Measurements from ENCODE around the gene ARID3C.

Gene ARID3C

GRCh38 chr9:34627716-34628655, 880 bp downstream of the ARID3C start:
- no peak for DNase-seq

DNA sequence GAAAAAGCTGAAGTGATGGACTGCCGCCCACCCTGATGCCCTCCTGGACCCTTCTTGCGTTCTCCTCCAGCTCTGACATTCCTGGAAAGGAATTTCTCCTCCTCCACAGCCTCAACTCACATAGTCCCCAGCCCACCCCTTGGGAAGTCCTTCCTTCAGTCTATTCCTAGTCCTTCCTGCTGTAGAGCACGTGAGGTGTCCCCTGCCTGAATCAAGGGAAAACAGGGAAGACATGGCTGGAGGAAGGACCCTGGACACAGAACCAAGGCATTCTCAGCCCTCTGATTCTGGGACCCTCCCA, 3.7 kb downstream of the ARID3C start:
- no peak for DNase-seq

GRCh38 chr9:34624475-34625185, 4.2 kb downstream of the ARID3C start:
- no peak for DNase-seq

GRCh38 chr9:34623374-34624235, 5.3 kb downstream of the ARID3C start:
- DNase-seq = peak in 1 of 2 experiments; percentile 38

DNA sequence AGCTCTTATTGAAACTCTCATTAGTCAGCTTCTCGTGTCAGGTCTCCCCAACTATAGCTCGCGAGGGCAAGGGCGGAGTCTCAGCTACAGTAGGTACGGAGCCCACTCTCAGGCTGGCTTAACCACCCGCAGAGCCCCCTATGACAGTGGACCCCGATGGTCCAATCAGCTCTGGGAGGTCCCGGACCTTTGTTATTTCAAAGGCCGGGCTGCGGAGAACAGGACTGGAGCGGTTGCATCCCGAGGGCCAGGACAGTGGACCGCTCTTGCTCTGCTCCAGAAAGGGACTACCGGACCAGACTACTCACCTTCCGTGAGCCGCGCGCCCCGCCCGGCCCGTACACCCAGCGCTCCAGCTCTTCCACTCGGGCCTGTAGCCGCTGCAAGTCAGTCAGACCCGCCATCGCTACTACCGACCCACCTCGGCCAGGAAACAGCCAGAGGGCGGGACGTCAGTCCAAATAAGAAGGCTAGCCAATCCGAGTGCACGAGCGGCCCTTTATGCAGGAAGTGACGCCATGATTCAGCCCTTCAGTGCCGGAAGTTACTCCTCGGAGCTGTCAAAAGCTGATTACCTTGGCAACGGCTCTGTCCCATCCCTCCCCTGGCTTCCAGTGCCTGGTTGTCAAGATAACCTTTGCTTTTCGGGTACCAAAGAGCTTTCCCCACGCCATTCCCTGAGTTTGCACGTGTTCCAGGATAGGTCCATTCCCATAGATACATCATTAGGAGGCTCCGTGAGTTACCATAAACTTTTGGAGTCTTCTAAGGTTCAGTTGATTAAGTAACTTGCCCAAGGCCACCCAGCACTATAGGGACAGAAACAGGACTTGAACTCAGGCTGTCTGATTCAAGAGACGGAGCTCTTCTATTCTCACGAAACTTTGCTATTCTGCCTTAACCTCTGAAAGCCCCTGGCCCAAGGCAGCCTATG, 8.5 kb downstream of the ARID3C start, which contains the start of gene DCTN3:
DCTN3 (minus strand) TSS at position 435 of the 934 bp plus-strand sequence; CDS start at position 404, 31 bp downstream.
- DNase-seq = peak; percentile 88 to 91

DNA sequence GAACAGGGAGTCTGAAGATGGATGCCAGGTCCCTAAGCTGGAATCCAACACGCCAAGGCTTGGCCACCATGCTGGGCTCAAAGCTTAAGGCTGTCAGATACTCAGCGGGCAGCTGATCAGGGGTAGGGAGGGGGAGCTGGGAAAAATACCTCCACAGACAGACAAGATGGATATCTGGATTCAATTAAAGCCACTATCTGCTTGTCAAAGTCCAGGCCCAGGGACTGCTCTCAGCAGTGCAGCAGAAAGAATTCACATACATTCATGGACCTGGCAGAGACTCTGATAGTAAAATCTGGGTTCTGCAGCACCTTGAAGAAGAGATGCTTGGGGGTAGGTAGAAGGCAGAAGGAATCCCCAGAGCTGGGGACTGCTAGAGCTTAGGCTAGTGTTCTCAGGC, 13.7 kb downstream of the ARID3C start:
- no peak for DNase-seq

DNA sequence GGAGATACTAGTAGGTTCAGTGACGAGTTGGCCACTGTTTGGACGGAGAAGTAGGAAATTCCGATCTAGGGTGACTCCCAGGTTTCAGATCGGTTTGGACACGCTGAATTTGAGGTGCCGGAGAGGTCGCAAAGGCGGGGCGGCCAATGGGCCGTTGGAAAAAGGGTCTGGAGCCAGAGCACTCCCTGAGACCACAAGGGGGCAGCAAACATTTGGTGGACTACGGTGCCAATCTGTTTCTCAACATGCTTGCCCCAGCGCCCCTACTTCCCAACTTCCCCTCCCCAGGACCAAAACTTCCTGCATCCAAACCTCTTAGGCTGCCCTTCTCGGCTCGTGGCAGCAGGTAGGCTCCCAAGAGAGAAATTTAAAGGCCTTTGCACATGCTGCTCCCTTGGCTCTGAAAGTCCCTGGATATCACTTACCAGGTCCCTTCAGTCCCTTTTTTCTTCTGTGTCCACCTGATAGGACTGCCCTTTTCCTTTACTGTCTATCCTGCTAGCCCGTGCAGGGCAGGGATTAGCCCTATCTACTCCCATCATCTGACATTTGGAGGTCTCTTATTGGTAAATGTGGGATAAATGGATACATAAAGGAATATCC, 16.0 kb downstream of the ARID3C start:
- DNase-seq = peak; percentile 80 to 82

GRCh38 chr9:34611811-34612787, 16.8 kb downstream of the ARID3C start, which contains the start of gene RPP25L:
Gene RPP25L (minus strand): TSS chr9:34612097. CDS start chr9:34611296, 801 bp downstream.
- peak; percentile 90 to 91 for DNase-seq

DNA sequence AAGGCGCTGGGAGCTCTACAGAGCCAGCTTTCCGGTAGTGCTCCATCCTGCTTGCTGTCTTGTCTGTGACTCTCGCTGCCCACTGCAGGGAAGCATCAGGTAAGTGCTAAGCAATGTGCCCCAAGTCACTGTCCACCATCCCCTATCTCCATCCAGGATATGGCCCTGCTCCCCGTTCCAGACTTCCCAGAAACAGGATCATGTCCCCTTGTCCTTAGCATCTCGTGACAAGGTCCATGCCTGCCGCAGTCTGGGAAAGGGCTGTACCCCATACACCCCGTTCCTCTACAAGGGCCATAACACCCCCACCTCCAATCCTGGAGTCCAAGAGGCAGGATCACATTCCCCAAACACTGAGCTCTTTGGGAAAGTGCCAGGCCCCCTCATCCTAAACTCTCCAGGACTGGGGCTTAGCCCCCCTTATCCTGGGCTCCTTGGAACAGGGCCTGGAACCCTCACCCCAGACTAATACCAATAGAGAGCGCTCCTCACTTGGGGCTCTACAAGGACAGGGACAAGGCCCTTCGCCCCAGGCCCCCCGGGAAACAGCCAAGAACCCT, 17.5 kb downstream of the ARID3C start:
- peak in 1 of 2 experiments; percentile 39 for DNase-seq

DNA sequence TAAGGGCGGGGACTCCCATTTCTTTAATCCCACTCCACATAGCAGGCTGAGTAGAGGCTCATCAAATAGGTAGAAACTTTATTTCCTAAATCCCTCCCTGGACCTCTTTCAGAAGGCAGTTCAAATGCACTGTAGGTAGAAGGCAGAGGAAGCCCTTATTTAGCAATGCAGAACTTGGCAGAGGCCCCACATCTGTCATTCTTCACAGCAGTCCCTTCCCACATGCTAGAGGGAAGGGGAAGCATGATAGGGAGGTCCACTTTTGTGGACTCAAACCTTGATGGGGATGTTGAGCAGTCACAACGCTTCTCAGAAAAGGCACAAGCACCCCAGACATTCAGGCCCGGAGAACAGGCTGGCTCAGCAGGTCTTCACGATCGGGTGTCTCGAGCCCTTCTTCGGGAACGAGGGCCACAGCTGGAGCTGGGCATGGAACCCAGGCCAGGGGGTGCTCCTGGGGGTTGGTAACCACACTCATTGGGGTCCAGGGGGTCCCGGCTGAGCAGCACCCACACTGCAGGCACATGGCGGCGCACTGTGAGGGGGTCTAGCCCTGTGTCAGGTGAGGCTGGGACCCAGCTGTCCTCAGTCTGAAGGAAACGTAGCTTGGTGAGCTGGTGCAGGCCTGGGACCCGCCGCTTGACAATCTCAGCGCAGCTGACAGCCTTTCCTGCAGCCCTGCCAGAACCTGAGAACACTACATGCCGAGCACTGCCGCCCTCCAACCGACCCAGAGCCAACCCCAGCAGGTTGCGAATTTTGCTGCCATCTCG, 18.2 kb downstream of the ARID3C start:
- no peak for DNase-seq

DNA sequence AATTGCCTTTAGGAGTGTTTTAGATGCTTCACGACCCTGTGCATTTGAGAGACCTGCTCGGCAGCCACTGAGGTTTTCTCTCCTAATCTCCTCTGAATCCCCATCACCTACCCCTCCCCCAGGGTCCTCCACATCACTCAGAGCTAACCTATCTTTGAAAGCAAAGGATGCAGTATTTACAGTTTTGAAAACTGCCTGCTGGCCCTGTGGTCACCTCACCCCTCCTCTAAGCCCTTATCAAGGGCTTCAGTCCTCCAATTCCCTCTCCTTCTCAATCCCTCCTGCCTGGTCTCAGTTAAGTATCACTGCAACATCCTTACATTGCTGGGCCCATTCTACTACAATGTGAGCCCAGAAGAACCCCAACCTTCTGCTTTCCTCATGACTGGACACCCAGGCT, 21.5 kb downstream of the ARID3C start:
- DNase-seq = no peak

GRCh38 chr9:34606905-34607304, 22.0 kb downstream of the ARID3C start:
- DNase-seq = no peak

GRCh38 chr9:34606190-34606589, 22.7 kb downstream of the ARID3C start:
- no peak for DNase-seq

DNA sequence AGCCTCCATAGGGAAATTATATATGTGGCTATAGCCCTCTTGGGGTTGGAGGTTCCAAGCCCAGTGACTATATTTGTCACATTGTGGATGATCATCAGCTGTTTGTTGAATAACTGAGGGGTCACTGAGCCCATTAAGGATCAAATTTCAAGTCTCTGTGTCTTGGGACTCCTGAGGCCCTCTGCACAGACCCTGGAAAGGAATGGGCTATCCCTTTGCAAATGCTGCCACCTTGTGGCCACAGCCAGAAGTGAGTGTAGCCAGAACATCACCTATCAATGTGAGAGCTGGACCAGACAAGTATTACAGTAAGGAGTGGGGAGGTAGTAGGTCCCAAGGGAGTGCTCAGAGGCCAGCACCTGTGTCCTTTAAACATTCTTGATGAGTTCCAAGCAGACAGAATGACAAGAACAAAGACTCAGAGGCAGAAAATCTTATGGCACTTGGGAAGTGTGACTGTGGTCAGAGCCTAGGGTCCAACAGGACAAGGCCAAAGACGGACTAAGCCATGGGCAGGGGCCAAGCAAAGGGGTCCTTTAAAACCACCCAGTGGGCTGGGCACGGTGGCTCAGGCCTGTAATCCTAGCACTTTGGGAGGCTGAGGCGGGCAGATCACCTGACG, 25.1 kb downstream of the ARID3C start:
- DNase-seq = peak; percentile 89 to 92

GRCh38 chr9:34601937-34602573, 26.8 kb downstream of the ARID3C start:
- no peak for DNase-seq

- DNase-seq = no peak
Measured at GRCh38 chr9:34600908-34601307, 28.0 kb downstream of the ARID3C start.

GRCh38 chr9:34599546-34599945, 29.3 kb downstream of the ARID3C start:
- no peak for DNase-seq

DNA sequence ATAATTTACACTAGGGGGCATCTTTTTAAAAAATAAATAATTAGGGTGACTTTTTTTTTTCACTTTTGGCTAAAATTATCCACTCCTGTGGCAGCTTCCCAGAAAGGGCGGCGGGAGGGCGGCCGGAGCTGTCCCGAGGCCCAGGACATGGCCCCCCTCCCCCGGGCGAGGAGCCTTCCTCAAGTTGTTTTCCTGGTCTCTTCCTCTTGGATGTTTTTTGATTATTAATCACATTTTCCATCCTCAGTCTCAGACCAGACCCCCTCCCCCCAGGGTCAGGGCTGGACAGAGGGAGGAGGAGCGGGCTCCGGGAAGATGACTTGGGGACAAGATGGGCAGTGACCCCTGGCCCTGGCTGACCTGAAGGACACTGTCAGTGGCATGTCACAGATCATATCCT, 34.7 kb downstream of the ARID3C start:
- DNase-seq = no peak

All from activated T-cell treated with anti-CD3 and anti-CD28 coated beads, Interleukin-2, amount 50 U/mL, for 48 hours (primary cell).